ENCODE data around the gene CDK19. TPM values are rescaled to one million over a fixed set of nuclear protein-coding genes. Genes with fewer than 3 reads are reported as not detected.

CDK19 gene
- total RNA-seq, 1 experiment from 2014 or later, result 24.3 TPM

- no peak for TF ChIP-seq CTCF (IDR thresholded peaks at IDR 0.05; ENCODE audit: unreplicated experiment)
- CTCF ChIA-PET, result interaction anchor here (0.6 kb wide), 1 partner anchor 282 kb away, joined by 3 read pairs; the partner anchor contains the start of gene GTF3C6
- Mint-ChIP-seq H3K9me3 (ENCODE audit: low read depth, unreplicated experiment) (no peaks in the 10 kb centered on the region), H3K27ac (ENCODE audit: unreplicated experiment) (no peak overlapping the region), H3K27me3 (ENCODE audit: unreplicated experiment) (no peaks in the 10 kb centered on the region), H3K4me1 (ENCODE audit: low read depth, unreplicated experiment) (peaks cover under 1% of the 10 kb centered on the region), H3K4me3 (ENCODE audit: low read depth, unreplicated experiment) (no peak overlapping the region), H3K36me3 (ENCODE audit: insufficient read depth, unreplicated experiment) (no peaks in the 10 kb centered on the region)
- DNase-seq, result no peak
- intact Hi-C loops (cut with micrococcal nuclease; ENCODE audit: unreplicated experiment), result no loop called here
- no TSS peak for BruUV-seq (replicated peaks)
Observed at GRCh38 chr6:110676396-110676795, 138.9 kb downstream of the CDK19 start.

DNA sequence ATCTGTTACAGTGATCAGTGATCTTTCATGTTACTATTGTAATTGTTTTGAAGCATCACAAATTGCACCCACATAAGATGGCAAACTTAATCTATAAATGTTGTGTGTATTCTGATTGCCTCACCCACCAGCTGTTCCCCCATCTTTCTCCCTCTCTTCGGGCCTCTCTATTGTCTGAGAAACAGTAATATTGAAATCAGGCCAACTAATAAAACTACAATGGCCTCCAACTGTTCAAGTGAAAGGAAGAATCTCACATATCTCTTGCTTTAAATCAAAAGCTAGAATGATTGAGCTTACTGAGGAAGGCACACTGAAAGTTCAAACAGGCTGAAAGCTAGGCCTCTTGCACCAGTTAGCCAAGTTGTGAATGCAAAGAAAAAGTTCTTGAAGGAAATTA, 141.2 kb downstream of the CDK19 start:
- no peaks in the 10 kb centered on the region for H3K4me1 Mint-ChIP-seq (ENCODE audit: low read depth, unreplicated experiment)
- intact Hi-C loops (cut with micrococcal nuclease; ENCODE audit: unreplicated experiment), result loop anchor here (5.0 kb wide), 1 partner anchor 47 kb away; no protein-coding TSS in a partner anchor
- no peaks in the 10 kb centered on the region for H3K9me3 Mint-ChIP-seq (ENCODE audit: low read depth, unreplicated experiment)
- TF ChIP-seq CTCF (IDR thresholded peaks at IDR 0.05; ENCODE audit: unreplicated experiment), result no peak
- no peak for DNase-seq
- no TSS peak for BruUV-seq (replicated peaks)
- no peaks in the 10 kb centered on the region for H3K36me3 Mint-ChIP-seq (ENCODE audit: insufficient read depth, unreplicated experiment)
- no peak overlapping the region for H3K27ac Mint-ChIP-seq (ENCODE audit: unreplicated experiment)
- H3K27me3 Mint-ChIP-seq (ENCODE audit: unreplicated experiment), result no peaks in the 10 kb centered on the region
- H3K4me3 Mint-ChIP-seq (ENCODE audit: low read depth, unreplicated experiment), result no peak overlapping the region
- CTCF ChIA-PET, result no interaction called here

GRCh38 chr6:110672122-110672521, 143.1 kb downstream of the CDK19 start:
- DNase-seq, result no peak
- CTCF ChIA-PET, result no interaction called here
- H3K4me1 Mint-ChIP-seq (ENCODE audit: low read depth, unreplicated experiment), result no peaks in the 10 kb centered on the region
- intact Hi-C loops (cut with micrococcal nuclease; ENCODE audit: unreplicated experiment), result loop anchor here (5.0 kb wide), 1 partner anchor 45 kb away; no protein-coding TSS in a partner anchor
- no peak for TF ChIP-seq CTCF (IDR thresholded peaks at IDR 0.05; ENCODE audit: unreplicated experiment)
- no peaks in the 10 kb centered on the region for H3K9me3 Mint-ChIP-seq (ENCODE audit: low read depth, unreplicated experiment)
- no TSS peak for BruUV-seq (replicated peaks)
- H3K4me3 Mint-ChIP-seq (ENCODE audit: low read depth, unreplicated experiment), result no peak overlapping the region
- H3K36me3 Mint-ChIP-seq (ENCODE audit: insufficient read depth, unreplicated experiment), result no peaks in the 10 kb centered on the region
- no peak overlapping the region for H3K27ac Mint-ChIP-seq (ENCODE audit: unreplicated experiment)
- H3K27me3 Mint-ChIP-seq (ENCODE audit: unreplicated experiment), result no peaks in the 10 kb centered on the region

- CTCF ChIA-PET, result no interaction called here
- intact Hi-C loops (cut with micrococcal nuclease; ENCODE audit: unreplicated experiment), result loop anchor here (5.0 kb wide), 1 partner anchor 44 kb away; no protein-coding TSS in a partner anchor
- BruUV-seq (replicated peaks), result no TSS peak
Observed at GRCh38 chr6:110671447-110671846, 143.8 kb downstream of the CDK19 start.

More at GRCh38 chr6:110671447-110671846, 143.8 kb downstream of the CDK19 start:
- Mint-ChIP-seq H3K36me3 (ENCODE audit: insufficient read depth, unreplicated experiment) (no peaks in the 10 kb centered on the region), H3K27ac (ENCODE audit: unreplicated experiment) (no peak overlapping the region), H3K4me1 (ENCODE audit: low read depth, unreplicated experiment) (no peaks in the 10 kb centered on the region), H3K27me3 (ENCODE audit: unreplicated experiment) (no peaks in the 10 kb centered on the region), H3K4me3 (ENCODE audit: low read depth, unreplicated experiment) (no peak overlapping the region), H3K9me3 (ENCODE audit: low read depth, unreplicated experiment) (no peaks in the 10 kb centered on the region)
- TF ChIP-seq CTCF (IDR thresholded peaks at IDR 0.05; ENCODE audit: unreplicated experiment), result no peak
- DNase-seq, result no peak
